Measurements from ENCODE around the gene OAS2.

OAS2 gene

DNA sequence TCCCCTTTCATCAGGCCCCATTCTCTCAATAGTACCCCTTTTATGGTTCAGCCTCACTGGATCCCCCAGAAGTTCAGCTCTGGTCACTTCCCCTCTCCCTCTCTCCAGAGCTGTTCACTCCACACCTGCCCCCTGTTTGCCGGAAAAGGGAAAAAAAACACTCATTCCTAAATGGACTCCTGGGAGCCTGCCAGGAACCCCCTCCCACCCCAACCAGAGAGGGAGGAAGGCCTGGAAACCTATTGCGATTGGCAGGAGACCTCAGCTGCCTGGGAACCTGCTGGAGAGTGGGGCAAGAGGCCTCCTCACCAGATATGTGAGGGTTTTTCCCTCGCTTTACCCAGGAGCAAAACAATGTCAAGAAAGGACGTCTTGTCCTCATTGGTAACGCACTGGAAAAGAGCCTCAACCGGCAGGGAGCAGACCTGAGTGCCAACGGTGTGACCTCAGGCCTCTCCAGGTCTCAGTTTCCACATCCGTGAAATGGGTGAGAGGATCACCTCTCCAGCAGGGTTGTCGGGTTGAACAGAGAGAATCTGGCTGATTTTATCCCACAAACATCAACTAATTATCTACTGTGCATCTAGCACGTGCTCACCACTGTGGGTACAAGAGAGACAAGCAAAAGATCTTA, 82.9 kb downstream of the OAS2 start:
- no peak for DNase-seq

Measured in NK-92 treated with Interleukin-12 subunit alpha and Interleukin-12 subunit beta, amount 100 ng/mL, for 24 hours (cell line).